ENCODE results near the gene CACTIN. TPM values are rescaled to one million over a fixed set of nuclear protein-coding genes. Genes with fewer than 3 reads are reported as not detected.
"Not testable (repeated sequence)": the region's sequence is repeated elsewhere in the genome, so short reads cannot be mapped to it uniquely, and the experiment has no call there.

Gene CACTIN
- total RNA-seq, 1 experiment from 2014 or later: 18.6 TPM

DNA sequence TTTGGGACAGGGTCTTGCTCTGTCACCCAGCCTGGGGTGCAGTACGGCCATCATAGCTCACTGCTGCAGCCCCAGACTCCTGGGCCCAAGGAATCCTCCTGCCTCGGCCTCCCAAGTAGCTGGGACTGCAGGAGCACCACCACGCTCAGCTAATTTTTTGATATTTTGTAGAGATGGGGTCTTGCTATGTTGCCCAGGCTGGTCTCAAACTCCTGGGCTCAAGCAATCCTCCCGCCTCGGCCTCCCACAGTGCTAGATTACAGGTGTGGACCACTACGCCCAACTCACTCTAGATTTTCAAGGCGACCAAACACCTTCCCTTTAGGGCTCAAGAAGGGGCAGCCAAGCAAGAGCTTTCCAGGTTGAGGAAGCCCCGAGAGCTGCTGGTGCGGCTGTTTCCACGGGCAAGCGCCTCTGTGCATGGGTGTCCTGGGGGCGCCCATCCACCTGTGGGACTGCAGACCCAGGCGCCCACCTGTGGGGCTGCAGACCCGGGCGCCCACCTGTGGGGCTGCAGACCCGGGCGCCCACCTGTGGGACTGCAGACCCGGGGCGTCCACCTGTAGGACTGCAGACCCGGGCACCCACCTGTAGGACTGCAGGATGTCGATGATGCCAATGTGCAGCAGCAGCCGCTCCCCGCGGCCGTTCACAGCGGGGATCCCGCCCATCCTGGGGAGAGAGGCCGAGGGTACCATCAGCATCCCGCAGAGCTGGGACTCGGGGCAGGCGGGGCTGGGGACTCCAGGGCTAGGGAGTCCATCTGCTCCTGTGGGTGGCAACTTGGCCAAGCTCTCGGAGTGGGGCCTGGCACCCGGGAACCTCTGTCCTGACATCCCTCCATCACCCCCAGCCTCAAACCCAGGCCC is 21.7 kb upstream of the CACTIN start:
- Histone ChIP-seq H3K4me3 (no peak overlapping the region), H3K27me3 (ENCODE audit: insufficient read depth, low read depth) (no peaks in the 10 kb centered on the region), H3K36me3 (ENCODE audit: low read depth) (no peaks in the 10 kb centered on the region), H3K4me1 (replicated peaks; ENCODE audit: insufficient read depth) (no peaks in the 10 kb centered on the region), H3K4me2 (no peak overlapping the region), H2AFZ (no peak overlapping the region), H3F3A (ENCODE audit: insufficient read depth, low read depth) (no peaks in the 10 kb centered on the region), H3K79me2 (ENCODE audit: low read depth) (no peaks in the 10 kb centered on the region), H3K9me3 (ENCODE audit: insufficient read depth, low read depth) (no peaks in the 10 kb centered on the region), H3K27ac (no peak overlapping the region), H4K20me1 (ENCODE audit: insufficient read depth) (no peaks in the 10 kb centered on the region), H3K9me2 (ENCODE audit: insufficient read depth) (no peaks in the 10 kb centered on the region)
- no peak for DNase-seq
- TF ChIP-seq, protein P1, sequence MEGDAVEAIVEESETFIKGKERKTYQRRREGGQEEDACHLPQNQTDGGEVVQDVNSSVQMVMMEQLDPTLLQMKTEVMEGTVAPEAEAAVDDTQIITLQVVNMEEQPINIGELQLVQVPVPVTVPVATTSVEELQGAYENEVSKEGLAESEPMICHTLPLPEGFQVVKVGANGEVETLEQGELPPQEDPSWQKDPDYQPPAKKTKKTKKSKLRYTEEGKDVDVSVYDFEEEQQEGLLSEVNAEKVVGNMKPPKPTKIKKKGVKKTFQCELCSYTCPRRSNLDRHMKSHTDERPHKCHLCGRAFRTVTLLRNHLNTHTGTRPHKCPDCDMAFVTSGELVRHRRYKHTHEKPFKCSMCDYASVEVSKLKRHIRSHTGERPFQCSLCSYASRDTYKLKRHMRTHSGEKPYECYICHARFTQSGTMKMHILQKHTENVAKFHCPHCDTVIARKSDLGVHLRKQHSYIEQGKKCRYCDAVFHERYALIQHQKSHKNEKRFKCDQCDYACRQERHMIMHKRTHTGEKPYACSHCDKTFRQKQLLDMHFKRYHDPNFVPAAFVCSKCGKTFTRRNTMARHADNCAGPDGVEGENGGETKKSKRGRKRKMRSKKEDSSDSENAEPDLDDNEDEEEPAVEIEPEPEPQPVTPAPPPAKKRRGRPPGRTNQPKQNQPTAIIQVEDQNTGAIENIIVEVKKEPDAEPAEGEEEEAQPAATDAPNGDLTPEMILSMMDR (conservative IDR thresholded peaks at IDR 0.05): no peak
- no peak for TF ChIP-seq EZH2 (IDR thresholded peaks at IDR 0.05; ENCODE audit: low read depth)
- POLR2A ChIA-PET (ENCODE audit: unreplicated experiment): no interaction called here
- intact Hi-C loops (cut with micrococcal nuclease; ENCODE audit: unreplicated experiment): no loop called here
- CTCF ChIA-PET: no interaction called here
- BruUV-seq (replicated peaks): no TSS peak

DNA sequence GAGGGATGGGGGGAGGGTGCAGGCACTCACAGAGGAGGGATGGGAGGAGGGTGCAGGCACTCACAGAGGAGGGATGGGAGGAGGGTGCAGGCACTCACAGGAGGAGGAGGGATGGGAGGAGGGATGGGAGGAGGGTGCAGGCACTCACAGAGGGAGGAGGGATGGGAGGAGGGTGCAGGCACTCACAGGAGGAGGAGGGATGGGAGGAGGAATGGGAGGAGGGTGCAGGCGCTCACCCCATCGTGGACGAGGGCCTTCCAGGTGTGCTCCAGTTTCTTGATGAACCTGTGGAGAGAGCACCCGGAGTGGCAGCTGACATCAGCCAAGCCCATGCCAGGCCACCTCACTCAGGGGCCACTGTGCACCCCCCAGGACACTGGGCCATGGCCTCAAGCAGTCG is 20.5 kb upstream of the CACTIN start:
- H3K4me2 ChIP-seq; H3K9me3 ChIP-seq (ENCODE audit: insufficient read depth, low read depth); H3K27me3 ChIP-seq (ENCODE audit: insufficient read depth, low read depth); H3K4me1 ChIP-seq (replicated peaks; ENCODE audit: insufficient read depth); POLR2A ChIA-PET (ENCODE audit: unreplicated experiment); H2AFZ ChIP-seq; H3K27ac ChIP-seq; H3K79me2 ChIP-seq (ENCODE audit: low read depth); H3F3A ChIP-seq (ENCODE audit: insufficient read depth, low read depth); CTCF ChIA-PET; intact Hi-C loops (cut with micrococcal nuclease; ENCODE audit: unreplicated experiment); H4K20me1 ChIP-seq (ENCODE audit: insufficient read depth); DNase-seq; H3K4me3 ChIP-seq; H3K36me3 ChIP-seq (ENCODE audit: low read depth); BruUV-seq (replicated peaks); H3K9me2 ChIP-seq (ENCODE audit: insufficient read depth): not testable (repeated sequence)

DNA sequence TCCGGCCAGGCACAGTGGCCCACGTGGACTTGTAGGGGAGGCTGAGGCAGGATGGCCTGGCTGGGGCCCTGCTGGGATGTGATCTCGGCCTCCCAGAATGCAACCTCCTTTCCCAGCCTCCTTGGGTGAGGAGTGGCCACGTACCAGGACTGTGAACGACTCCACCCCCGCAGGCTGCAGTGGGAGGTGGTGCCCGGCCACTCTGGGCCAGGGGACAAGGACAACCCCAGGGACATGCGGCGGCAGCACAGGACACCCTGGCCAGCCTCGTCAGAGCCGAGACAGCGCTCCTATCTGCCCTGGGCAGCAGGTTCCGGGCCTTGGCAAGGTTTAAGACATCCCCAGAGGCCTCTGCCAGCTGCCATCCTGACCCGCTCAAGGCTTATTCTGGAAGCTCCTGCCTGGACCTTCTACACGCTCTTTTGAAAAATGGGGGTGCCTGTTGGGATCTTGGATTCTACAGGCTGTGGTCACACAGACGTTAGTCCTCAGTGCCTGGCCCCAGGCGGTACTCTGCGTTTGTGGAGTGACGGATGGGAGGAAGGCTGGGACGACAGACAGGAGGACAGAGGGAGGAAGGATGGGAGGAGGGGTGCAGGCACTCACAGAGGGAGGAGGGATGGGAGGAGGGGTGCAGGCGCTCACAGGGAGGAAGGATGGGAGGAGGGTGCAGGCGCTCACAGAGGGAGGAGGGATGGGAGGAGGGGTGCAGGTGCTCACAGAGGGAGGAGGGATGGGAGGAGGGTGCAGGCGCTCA is 19.9 kb upstream of the CACTIN start:
- no TSS peak for BruUV-seq (replicated peaks)
- TF ChIP-seq EZH2 (IDR thresholded peaks at IDR 0.05; ENCODE audit: low read depth): no peak
- TF ChIP-seq, protein P1 (conservative IDR thresholded peaks at IDR 0.05): no peak
- Histone ChIP-seq H3K4me2 (no peak overlapping the region), H3F3A (ENCODE audit: insufficient read depth, low read depth) (no peaks in the 10 kb centered on the region), H3K27me3 (ENCODE audit: insufficient read depth, low read depth) (no peaks in the 10 kb centered on the region), H4K20me1 (ENCODE audit: insufficient read depth) (no peaks in the 10 kb centered on the region), H3K9me2 (ENCODE audit: insufficient read depth) (no peaks in the 10 kb centered on the region), H3K4me3 (no peak overlapping the region), H3K9me3 (ENCODE audit: insufficient read depth, low read depth) (no peaks in the 10 kb centered on the region), H3K4me1 (replicated peaks; ENCODE audit: insufficient read depth) (no peaks in the 10 kb centered on the region), H3K27ac (no peak overlapping the region), H2AFZ (no peak overlapping the region), H3K79me2 (ENCODE audit: low read depth) (no peaks in the 10 kb centered on the region), H3K36me3 (ENCODE audit: low read depth) (no peaks in the 10 kb centered on the region)
- intact Hi-C loops (cut with micrococcal nuclease; ENCODE audit: unreplicated experiment): no loop called here
- DNase-seq: no peak
- CTCF ChIA-PET: no interaction called here
- POLR2A ChIA-PET (ENCODE audit: unreplicated experiment): no interaction called here
